IMR-90 (cell line): ENCODE results near the gene TTC28. TPM values are rescaled to one million over a fixed set of nuclear protein-coding genes. Genes with fewer than 3 reads are reported as not detected.

Experiments used
- ATAC-seq: fragments of 200-7000 bp; cut with Tn5 transposase; 2 replicates; pipeline ENCODE4 v1.9.1; 2020; ENCODE audit warnings: low read depth, mild to moderate bottlenecking, moderate library complexity
- BruUV-seq: library from RNA; stranded (reverse); fragments of 400-500 nt; replicated peaks from 2 replicates; lab custom pipeline; 2021; lab: Mats Ljungman, UMichigan
- CTCF ChIA-PET: fragments of 300-600 bp; formaldehyde crosslinking; extraction: SDS; loops from one replicate; lab custom pipeline; 2021; ENCODE audit warnings: antibody characterized with exemption; lab: Yijun Ruan, JAX
- POLR2A ChIA-PET: fragments of 300-600 bp; sonication (Branson Sonifier 250); formaldehyde crosslinking; loops from one replicate; lab custom pipeline; 2022; ENCODE audit warnings: antibody characterized with exemption; ENCODE audit not compliant: unreplicated experiment; lab: Charles Lee
- DNase-seq: peaks from one replicate; pipeline ENCODE4 v3.0.0; 2013
- H2AFZ ChIP-seq: replicated peaks from 2 replicates; pipeline ENCODE3; 2013; ENCODE audit warnings: low read length, mild to moderate bottlenecking; ENCODE audit not compliant: poor library complexity
- H2AK5ac ChIP-seq: 2 replicates; pipeline ENCODE4 v1.6.1; 2013; ENCODE audit warnings: low read depth, low read length, inconsistent platforms
- H2AK9ac ChIP-seq: replicated peaks from 2 replicates; pipeline ENCODE3; 2013; ENCODE audit warnings: mild to moderate bottlenecking, low read depth, low read length, moderate library complexity; ENCODE audit not compliant: poor library complexity
- H2BK120ac ChIP-seq: 2 replicates; pipeline ENCODE4 v1.6.1; 2013; ENCODE audit warnings: low read depth, low read length, inconsistent platforms
- H2BK15ac ChIP-seq: 3 replicates; pipeline ENCODE4 v1.6.1; 2013; ENCODE audit warnings: low read depth, low read length, inconsistent platforms
- H2BK20ac ChIP-seq: 2 replicates; pipeline ENCODE4 v1.6.1; 2013; ENCODE audit warnings: low read depth, mild to moderate bottlenecking, inconsistent platforms, low read length, moderate library complexity
- H2BK5ac ChIP-seq: 2 replicates; pipeline ENCODE4 v1.6.1; 2013; ENCODE audit warnings: mild to moderate bottlenecking, low read depth, low read length, inconsistent platforms; ENCODE audit not compliant: poor library complexity, severe bottlenecking
- H3K14ac ChIP-seq: replicated peaks from 2 replicates; pipeline ENCODE4 v1.6.1; 2013; ENCODE audit warnings: low read depth, low read length, inconsistent platforms
- H3K18ac ChIP-seq: 2 replicates; pipeline ENCODE4 v1.6.1; 2013; ENCODE audit warnings: low read depth, low read length, control low read depth
- H3K23ac ChIP-seq: 2 replicates; pipeline ENCODE4 v1.6.1; 2013; ENCODE audit warnings: low read depth, low read length, inconsistent platforms
- H3K27ac ChIP-seq: 2 replicates; pipeline ENCODE4 v1.5.1; 2013; ENCODE audit warnings: mild to moderate bottlenecking, control low read depth, low read length; ENCODE audit not compliant: insufficient read depth
- H3K27me3 ChIP-seq: 2 replicates; pipeline ENCODE4 v1.6.1; 2013; ENCODE audit warnings: low read length; ENCODE audit not compliant: control insufficient read depth, insufficient read depth
- H3K36me3 ChIP-seq: 2 replicates; pipeline ENCODE4 v1.6.1; 2013; ENCODE audit warnings: low read length, mixed read lengths; ENCODE audit not compliant: control insufficient read depth, insufficient read depth
- H3K4ac ChIP-seq: 2 replicates; pipeline ENCODE4 v1.6.1; 2013; ENCODE audit warnings: low read depth, low read length, inconsistent platforms
- H3K4me1 ChIP-seq: 2 replicates; pipeline ENCODE4 v1.6.1; 2013; ENCODE audit warnings: low read length, mixed read lengths; ENCODE audit not compliant: control insufficient read depth, insufficient read depth
- H3K4me2 ChIP-seq: 2 replicates; pipeline ENCODE4 v1.6.1; 2013; ENCODE audit warnings: low read depth, mild to moderate bottlenecking, control low read depth, low read length, moderate library complexity
- H3K4me3 ChIP-seq: 2 replicates; pipeline ENCODE4 v1.5.1; 2013; ENCODE audit warnings: low read depth, mild to moderate bottlenecking, control low read depth, low read length, moderate library complexity; ENCODE audit not compliant: insufficient read depth
- H3K56ac ChIP-seq: 2 replicates; pipeline ENCODE4 v1.6.1; 2013; ENCODE audit warnings: low read length, inconsistent platforms; ENCODE audit not compliant: insufficient read depth; ENCODE audit errors: extremely low read depth
- H3K79me1 ChIP-seq, 2 experiments: 2 replicates each; pipeline ENCODE4 v1.6.1; 2013; ENCODE audit warnings: low read length in 2 of 2, inconsistent platforms in 1 of 2, low read depth in 1 of 2
- H3K9ac ChIP-seq: 2 replicates; pipeline ENCODE4 v1.6.1; 2013; ENCODE audit warnings: low read depth, low read length, control low read depth
- H3K9me1 ChIP-seq: 2 replicates; pipeline ENCODE4 v1.6.1; 2013; ENCODE audit warnings: low read length, inconsistent platforms; ENCODE audit not compliant: insufficient read depth
- H3K9me3 ChIP-seq: 2 replicates; pipeline ENCODE4 v1.6.1; 2013; ENCODE audit warnings: low read length; ENCODE audit not compliant: control insufficient read depth, insufficient read depth
- H4K20me1 ChIP-seq: 2 replicates; pipeline ENCODE4 v1.6.1; 2013; ENCODE audit warnings: low read length, inconsistent platforms; ENCODE audit not compliant: insufficient read depth
- H4K5ac ChIP-seq: 2 replicates; pipeline ENCODE4 v1.6.1; 2013; ENCODE audit warnings: mild to moderate bottlenecking, low read depth, low read length, control low read depth
- H4K8ac ChIP-seq, 2 experiments: 2 replicates each; pipeline ENCODE4 v1.6.1; 2013; ENCODE audit warnings: low read depth in 2 of 2, low read length in 2 of 2, control low read depth in 1 of 2, inconsistent platforms in 1 of 2
- H4K91ac ChIP-seq: 2 replicates; pipeline ENCODE4 v1.6.1; 2013; ENCODE audit warnings: low read depth, low read length, inconsistent platforms; ENCODE audit not compliant: insufficient read depth
- BHLHE40 ChIP-seq: fragments of 150-350 bp; IDR thresholded peaks from 2 replicates; pipeline ENCODE4 v1.6.1; 2016; ENCODE audit warnings: mild to moderate bottlenecking, low read depth, low read length
- MAFK ChIP-seq: IDR thresholded peaks from 2 replicates; pipeline ENCODE4 v1.6.1; 2012; ENCODE audit warnings: low read depth, low read length, improper control_type of control experiment
- NFE2L2 ChIP-seq: fragments of 150-350 bp; IDR thresholded peaks from 2 replicates; pipeline ENCODE4 v1.6.1; 2016; ENCODE audit warnings: low read depth, mild to moderate bottlenecking, low read length
- WGBS, 2 experiments: methylation state at CpG; one replicate each; pipeline versions ENCODE4 v1.1.5 to v1.1.7; 2013; ENCODE audit warnings: missing lambda C conversion rate in 2 of 2; ENCODE audit not compliant: insufficient read length in 1 of 2; ENCODE audit errors: extremely low coverage in 2 of 2; 5-methylcytosine and 5-hydroxymethylcytosine counted together
- dilution Hi-C: fragments of 300-500 bp; cut with HindIII; formaldehyde crosslinking; loops from one replicate; pipeline ENCODE4 v1.14.3; 2018; ENCODE audit warnings: low sequenced_read_pairs; ENCODE audit not compliant: unreplicated experiment
- in situ Hi-C: fragments of 300-500 bp; cut with MboI; formaldehyde crosslinking; loops from 3 replicates; pipeline ENCODE4 v1.14.3; 2019; ENCODE audit warnings: low sequenced_read_pairs, inconsistent platforms, mixed read lengths
- intact Hi-C: fragments of 100-400 bp; cut with micrococcal nuclease; formaldehyde crosslinking; loops from 2 replicates; pipeline ENCODE4 v1.10.0; 2022
- polyA plus RNA-seq, 3 experiments: library from polyadenylated mRNA; depleted of rRNA; stranded (reverse); fragments of >200 nt; gene quantifications; 2 replicates each; pipeline ENCODE4 v1.2.3, GENCODE V29; 2012; ENCODE audit warnings: low replicate concordance in 1 of 3
- total RNA-seq: library from RNA; depleted of rRNA; stranded (reverse); fragments of >200 nt; gene quantifications from 2 replicates; pipeline ENCODE4 v1.2.3, GENCODE V29; 2012

The TTC28 gene
- total and polyA plus RNA-seq, 2 of the 4 experiments (the other 2 are of a cell fraction): 5.6 to 13.3 TPM

DNA sequence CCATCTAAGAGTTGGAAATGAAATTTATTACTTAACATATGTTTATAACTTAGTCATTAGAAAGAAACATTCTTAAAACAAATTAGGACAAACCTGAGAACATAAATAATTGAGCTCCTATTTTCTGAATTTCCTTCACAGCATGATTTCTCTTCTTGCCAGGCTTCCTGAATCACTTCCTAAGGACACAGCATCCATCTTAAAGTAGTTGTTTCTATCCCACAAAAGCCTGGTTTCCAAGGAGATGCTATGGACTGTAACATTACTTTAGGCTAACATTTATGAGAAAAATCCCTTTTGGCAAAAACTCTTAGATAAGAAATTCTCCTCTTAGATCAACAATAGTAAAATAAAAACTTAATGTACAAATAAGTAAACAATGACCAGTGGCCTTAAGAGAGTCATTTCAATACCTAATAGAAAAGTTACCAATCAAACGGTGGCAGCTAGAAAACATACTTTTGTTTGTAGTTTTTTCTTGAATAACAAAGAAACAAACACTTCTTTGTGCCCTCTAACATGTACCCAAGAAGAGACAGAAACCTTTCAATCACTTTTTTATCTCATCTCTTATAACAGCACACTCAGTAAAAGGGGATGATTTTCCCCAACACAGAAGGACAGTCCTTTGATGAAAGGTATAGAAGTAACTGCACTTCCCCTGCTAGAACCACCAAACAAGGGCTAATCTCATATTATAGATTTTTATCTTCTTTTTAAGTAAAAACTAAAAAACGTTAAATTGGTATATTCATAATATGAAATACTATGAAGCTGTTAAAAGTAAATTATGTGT is 74.5 kb downstream of the TTC28 start:
- H3K4me2 ChIP-seq: no peak overlapping the region
- dilution Hi-C loops (no loop called here), in situ Hi-C loops (loop anchor here (5.0 to 25.0 kb wide), 3 partner anchors 222 to 632 kb away; no protein-coding TSS in a partner anchor), intact Hi-C loops (loop anchor here (5.0 to 10.0 kb wide), 3 partner anchors 167 to 550 kb away; partner anchors contain the start of gene CCDC117)
- no peak overlapping the region for H3K4me3 ChIP-seq
- no peak overlapping the region for H2BK20ac ChIP-seq
- DNase-seq (peak; percentile 17), ATAC-seq (no peak)
- H4K20me1 ChIP-seq: no peaks in the 10 kb centered on the region
- H4K91ac ChIP-seq: no peak overlapping the region
- H2BK120ac ChIP-seq: no peak overlapping the region
- H3K4me1 ChIP-seq: peaks cover 4% of the 10 kb centered on the region
- TF ChIP-seq BHLHE40 (no peak), MAFK (no peak), NFE2L2 (no peak)
- H2BK15ac ChIP-seq: no peak overlapping the region
- H3K14ac ChIP-seq: no peak overlapping the region
- H3K79me1 ChIP-seq: peaks cover 6 to 14% of the 10 kb centered on the region in 2 experiments; a peak in 2 of 4 replicates
- H4K5ac ChIP-seq: no peak overlapping the region
- H2AK5ac ChIP-seq: no peak overlapping the region
- no peak overlapping the region for H3K27ac ChIP-seq
- BruUV-seq: no TSS peak
- H3K27me3 ChIP-seq: no peaks in the 10 kb centered on the region
- H3K18ac ChIP-seq: no peak overlapping the region
- H2AK9ac ChIP-seq: no peak overlapping the region
- no peak overlapping the region for H3K23ac ChIP-seq
- ChIA-PET POLR2A (no interaction called here), CTCF (interaction anchor here (0.7 kb wide), 1 partner anchor 224 kb away, joined by 3 read pairs; no protein-coding TSS in a partner anchor)
- H3K9ac ChIP-seq: no peak overlapping the region
- H3K56ac ChIP-seq: no peak overlapping the region
- H3K4ac ChIP-seq: no peak overlapping the region
- no peak overlapping the region for H2BK5ac ChIP-seq
- H3K9me1 ChIP-seq: no peaks in the 10 kb centered on the region
- WGBS, 2 experiments: no CpG with 5 or more reads among the region's 2 CpGs
- no peak overlapping the region for H2AFZ ChIP-seq
- H3K36me3 ChIP-seq: no peaks in the 10 kb centered on the region
- no peak overlapping the region for H4K8ac ChIP-seq
- H3K9me3 ChIP-seq: no peaks in the 10 kb centered on the region
